Right ventricle myocardium superior (tissue), 1 donor: Measurements from ENCODE around the gene GLRX. TPM values are rescaled to one million over a fixed set of nuclear protein-coding genes. Genes with fewer than 3 reads are reported as not detected.
"Not testable (repeated sequence)": the region's sequence is repeated elsewhere in the genome, so short reads cannot be mapped to it uniquely, and the experiment has no call there.

Experiments
- ATAC-seq: fragments of 200-7000 bp; cut with Tn5 transposase; one replicate; pipeline ENCODE4 v1.9.1; 2020; ENCODE audit warnings: mild to moderate bottlenecking; ENCODE audit not compliant: poor library complexity
- DNase-seq: peaks from one replicate; pipeline ENCODE4 v3.0.0-alpha.2; 2020
- intact Hi-C: fragments of 100-400 bp; cut with DNase I; formaldehyde crosslinking; loops from one replicate; pipeline ENCODE4 v1.11.2; 2022
- total RNA-seq: library from RNA; stranded (reverse); fragmentation: NEBNext Ultra II Directional; extraction: Animal tissue kit (Norgen Biotek cat#: 25700); gene quantifications from one replicate; pipeline ENCODE4 v1.2.1, GENCODE V29; 2021
- donor health status: DM: no; HTN: yes; CAD: no; lungs with severe emphysema.

The GLRX gene
- total RNA-seq, 1 donor from 2014 or later, result 104 TPM

DNA sequence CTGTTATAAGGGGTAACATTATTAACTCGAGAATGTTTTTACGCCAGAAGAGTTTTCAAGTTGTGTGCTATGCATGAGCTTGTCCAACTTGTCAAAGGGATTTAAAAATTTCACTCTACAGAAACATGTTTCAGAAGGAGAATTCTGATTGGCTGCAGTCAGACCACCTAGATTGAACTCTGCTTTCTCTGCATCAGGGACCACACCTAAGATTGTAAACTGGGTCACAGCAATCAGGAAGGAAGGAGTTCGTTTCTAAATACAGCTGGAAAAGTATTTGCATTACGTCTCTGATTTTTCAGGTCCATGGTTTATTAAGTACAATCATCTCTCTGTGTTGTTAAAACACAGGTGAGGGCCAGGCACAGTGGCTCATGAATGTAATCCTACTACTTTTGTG lies 5.8 kb downstream of the GLRX start:
- no peak for DNase-seq

DNA sequence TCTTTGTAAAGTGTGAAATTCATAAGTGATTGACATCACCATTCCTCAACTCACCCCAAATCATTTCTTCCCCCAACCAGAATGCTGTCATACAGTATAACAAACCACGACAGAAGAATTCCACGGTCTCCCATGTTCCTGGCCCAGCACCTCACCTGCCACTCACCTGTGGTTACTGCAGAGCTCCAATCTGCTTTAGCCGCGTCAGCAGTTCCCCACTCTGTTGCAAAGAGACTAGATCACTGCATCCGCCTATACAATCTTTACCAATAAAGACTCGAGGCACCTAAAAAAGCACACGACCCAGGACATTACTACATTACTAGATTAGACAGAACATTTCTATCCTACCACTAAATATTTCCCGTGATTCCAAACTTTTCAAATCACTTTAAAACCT lies 6.2 kb downstream of the GLRX start:
- no peak for DNase-seq
- no peak for ATAC-seq
- intact Hi-C loops, result no loop called here

More for the DNA sequence above, 5.8 kb downstream of the GLRX start:
- no peak for ATAC-seq
- intact Hi-C loops, result no loop called here

DNA sequence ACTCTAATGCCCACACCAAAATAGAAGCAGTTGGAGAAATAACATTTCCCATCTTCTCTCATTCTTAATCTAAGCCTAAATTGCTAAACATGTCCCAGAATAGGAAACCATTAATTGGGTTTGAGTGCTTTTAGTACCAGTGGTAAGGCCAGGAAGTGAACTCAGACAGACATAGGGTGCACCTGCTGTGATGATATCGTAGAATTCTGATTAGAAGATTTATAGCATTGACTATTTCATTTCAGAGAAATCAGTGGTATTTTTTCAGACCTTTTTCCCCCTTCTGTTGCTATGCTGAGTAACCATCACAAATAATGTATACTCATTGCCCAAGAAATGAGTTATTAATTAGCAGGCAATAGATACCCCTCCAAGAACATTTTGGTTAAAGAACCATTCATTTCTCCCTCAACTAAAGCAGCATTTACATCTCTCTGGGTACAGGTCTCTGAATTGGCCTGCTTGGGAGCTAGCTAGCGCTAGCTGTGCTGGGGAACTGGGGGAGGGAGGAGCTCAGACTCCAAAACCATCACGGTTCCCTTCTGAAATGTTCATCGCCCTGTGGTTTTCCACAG lies 7.3 kb downstream of the GLRX start:
- intact Hi-C loops, result no loop called here
- DNase-seq, result no peak
- no peak for ATAC-seq

DNA sequence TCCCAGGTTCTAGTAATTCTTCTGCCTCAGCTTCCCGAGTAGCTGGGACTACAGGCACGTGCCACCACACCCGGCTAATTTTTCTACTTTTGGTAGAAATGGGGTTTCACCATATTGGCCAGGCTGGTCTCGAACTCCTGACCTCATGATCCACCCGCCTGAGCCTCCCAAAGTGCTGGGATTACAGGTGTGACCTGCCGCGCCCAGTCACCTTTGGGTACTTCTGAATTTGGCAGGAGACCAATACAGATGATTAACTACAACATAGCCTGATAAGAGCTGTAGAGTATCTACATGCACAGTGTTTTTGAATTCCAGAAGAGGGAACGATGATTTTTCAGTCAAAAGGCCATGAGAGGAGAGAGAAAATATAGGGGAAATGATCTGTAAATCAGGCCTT lies 9.5 kb downstream of the GLRX start:
- DNase-seq, intact Hi-C loops, ATAC-seq: not testable (repeated sequence)

DNA sequence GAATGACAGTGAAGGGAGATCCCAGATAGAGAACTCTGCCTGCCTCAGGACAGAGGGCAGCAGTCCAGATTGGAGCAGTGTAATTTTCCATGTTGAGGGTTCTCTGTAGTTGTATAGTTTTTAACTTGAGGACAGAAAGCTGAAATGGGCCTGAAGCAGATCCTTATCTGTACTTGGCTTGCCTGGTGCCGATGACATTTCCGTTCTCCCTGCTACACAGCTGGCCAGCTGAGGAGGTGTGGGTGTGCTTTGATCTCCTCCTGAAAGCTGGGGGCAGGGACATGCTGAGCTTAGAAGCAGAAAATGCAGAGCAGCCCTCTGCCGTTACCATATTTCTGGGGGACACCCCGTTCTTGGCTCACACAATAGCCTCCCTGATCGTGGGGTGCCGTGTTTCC lies 10.5 kb downstream of the GLRX start:
- intact Hi-C loops, result no loop called here
- ATAC-seq, result no peak
- no peak for DNase-seq

DNA sequence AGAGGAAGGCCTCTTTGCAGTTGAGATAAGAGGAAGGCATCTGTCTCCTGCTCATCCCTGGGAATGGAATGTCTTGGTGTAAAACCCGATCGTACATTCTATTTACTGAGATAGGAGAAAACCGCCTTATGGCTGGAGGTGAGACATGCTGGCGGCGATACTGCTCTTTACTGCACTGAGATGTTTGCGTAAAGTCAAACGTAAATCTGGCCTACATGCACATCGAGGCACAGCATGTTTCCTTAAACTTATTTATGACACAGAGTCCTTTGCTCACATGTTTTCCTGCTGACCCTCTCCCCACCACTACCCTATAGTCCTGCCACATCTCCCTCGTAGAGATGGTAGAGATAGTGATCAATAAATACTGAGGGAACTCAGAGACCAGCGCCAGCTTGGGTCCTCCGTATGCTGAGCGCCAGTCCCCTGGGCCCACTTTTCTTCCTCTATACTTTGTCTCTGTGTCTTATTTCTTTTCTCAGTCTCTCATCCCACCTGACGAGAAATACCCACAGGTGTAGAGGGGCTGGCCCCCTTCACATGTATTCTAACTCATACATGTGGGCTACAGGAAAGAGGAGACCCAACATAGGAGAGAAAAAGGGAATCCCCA lies 11.0 kb downstream of the GLRX start:
- ATAC-seq, DNase-seq, intact Hi-C loops: not testable (repeated sequence)

DNA sequence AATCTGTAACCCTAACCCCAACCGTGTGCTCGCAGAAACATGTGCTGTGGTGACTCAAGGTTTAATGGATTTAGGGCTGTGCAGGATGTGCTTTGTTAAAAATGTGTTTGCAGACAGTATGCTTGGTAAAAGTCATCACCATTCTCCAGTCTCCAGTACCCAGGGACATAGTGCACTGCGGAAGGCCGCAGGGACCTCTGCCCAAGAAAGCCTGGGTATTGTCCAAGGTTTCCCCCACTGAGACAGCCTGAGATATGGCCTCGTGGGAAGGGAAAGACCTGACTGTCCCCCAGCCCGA lies 11.5 kb downstream of the GLRX start:
- ATAC-seq, intact Hi-C loops, DNase-seq: not testable (repeated sequence)

DNA sequence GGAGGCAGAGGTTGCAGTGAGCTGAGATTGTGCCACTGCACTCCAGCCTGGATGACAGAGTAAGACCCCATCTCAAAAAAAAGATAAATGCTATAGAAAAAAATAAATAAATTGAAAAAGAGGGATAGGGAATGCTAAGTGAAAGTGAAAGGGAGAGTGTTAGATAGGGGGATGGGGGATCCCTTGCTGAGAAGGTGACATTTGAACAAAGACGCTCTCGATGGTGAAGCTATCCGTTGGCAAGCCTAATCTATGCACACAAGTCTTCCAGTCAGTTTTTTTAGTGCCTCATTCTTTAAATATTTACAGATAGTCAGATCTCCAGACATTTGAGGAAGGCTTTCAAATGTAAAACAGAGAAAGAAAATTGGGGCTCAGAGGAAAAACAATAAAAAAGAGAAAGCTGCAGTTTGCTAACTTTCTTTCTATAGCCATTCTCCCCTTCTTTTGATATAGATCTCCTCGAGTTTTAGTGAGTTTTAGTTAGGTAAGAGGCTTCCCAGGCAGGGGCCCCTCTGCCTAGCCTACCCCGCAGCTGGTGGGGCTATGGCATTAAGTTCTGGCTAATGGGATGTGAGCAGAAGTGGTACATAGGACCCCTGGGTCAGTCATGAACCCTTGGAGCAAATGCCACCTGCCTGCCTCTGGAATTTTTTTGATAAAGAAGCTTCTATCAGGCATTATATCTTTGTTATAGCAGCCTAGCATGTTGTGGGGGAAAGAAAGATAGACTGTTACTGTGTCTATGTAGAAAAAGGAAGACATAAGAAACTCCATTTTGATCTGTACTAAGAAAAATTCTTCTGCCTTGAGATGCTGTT lies 12.0 kb downstream of the GLRX start:
- ATAC-seq (no peak), DNase-seq (no peak)
- intact Hi-C loops, result no loop called here

DNA sequence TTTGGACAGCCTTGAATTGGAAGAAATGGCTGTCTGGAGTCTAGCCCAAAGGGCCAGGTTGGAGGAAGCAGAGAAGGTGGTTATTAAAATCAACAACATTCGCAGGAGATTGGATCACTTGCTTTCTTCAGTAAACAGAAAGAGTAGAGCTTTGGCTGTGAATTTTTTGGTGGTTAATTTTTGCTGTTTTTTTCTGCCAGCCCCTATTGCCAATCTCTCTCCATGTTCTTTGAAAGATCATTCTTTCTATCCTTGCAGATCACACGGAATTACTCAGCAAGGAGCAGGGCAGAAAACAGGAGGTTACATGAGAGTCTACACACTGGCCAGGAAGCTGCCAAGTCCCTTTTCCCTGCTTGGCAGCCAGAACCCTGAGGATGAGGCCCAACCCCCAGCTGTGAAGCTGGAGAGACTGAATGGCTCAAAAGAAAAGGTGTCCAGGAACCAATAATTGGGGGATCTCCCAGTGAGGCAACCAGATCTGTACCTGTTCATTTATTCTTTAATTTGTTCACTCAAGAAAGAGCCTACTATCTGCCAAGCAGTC lies 13.0 kb downstream of the GLRX start:
- DNase-seq, result no peak
- intact Hi-C loops, result no loop called here
- ATAC-seq, result peak; percentile 78

DNA sequence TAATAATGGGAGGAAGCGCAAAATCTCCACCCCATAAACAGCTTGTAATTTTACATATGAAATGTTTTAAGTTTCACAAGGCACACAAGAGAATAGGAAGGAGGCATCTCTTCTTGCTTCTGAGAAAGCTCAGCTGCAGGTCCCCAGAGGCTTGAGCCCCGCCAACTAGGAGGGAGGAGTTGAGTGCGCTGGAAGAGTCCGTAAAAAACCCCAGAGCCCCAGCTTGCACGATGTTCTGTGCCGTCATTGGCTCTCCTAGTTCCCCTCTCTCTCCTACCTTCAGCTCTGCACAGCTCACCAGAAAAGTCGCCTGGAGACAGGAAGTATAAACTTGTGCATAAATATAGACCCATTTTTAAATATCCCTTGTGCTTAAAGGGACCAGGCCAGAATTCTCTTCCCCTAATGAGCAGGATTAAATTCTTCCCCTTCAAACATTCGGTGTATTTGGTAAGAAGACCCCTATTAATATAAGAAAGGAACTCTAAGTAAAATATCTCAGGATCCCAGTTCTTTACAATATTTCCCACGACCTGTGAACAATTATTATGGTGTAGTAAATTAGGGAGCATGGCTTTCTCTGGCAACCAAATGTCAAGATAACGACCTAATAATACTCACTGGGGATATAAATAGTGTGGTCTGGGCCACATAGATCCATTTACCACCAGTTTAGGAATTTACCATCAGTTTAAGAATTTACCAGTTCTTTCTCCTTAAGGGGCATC lies 13.7 kb downstream of the GLRX start:
- ATAC-seq, result peak; percentile 94
- intact Hi-C loops, result no loop called here
- peak; percentile 90 for DNase-seq

DNA sequence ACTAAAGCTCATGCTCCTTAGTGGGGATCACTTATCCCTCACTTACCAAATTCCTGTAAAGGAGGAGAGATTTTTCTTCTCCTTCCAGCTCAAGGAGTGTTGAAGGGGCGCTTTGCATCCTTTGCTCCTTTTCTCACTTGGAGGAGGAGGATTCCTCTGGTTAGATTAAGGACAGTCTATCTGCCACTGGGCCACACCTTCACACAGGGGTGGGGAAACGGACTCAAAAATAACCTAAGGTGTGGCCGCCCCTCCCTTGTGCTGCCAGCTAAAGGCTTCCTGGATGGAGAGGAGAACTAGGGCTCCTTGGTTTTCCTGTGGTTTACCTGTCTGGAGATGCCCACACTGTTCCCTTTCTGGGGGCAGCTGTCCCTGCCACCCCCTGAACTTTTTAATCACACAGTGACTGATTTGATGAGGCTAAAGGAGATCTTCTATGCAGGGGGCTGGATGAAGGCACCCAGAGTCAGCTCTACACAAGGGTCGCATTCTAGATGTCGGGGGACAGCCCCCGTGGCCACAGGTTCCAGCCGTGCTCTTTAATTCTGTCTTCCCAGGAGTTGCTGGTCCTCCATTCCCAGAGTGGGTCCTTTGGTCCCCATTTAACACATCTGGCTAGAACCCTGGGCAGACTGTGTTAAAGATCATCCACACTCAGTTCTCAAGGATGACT lies 14.4 kb downstream of the GLRX start:
- DNase-seq (no peak), ATAC-seq (no peak)
- intact Hi-C loops, result no loop called here

DNA sequence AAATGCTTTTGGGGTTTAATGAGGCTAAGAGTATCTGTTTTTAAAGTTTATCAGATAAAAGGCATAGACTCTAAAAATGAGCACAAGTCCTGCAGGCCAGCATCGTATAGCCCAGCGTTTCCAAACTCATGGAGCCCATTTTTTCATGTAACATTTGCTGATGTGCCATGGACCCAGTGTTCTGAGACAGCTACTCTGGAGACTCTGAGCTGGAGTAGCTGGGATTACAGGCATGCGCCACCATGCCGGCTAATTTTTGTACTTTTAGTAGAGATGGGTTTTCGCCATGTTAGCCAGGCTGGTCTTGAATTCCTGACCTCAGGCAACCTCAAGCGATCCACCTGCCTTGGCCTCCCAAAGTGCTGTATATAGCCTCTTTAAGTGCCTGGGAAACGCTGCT lies 15.8 kb downstream of the GLRX start:
- DNase-seq, result no peak
- intact Hi-C loops, result no loop called here

DNA sequence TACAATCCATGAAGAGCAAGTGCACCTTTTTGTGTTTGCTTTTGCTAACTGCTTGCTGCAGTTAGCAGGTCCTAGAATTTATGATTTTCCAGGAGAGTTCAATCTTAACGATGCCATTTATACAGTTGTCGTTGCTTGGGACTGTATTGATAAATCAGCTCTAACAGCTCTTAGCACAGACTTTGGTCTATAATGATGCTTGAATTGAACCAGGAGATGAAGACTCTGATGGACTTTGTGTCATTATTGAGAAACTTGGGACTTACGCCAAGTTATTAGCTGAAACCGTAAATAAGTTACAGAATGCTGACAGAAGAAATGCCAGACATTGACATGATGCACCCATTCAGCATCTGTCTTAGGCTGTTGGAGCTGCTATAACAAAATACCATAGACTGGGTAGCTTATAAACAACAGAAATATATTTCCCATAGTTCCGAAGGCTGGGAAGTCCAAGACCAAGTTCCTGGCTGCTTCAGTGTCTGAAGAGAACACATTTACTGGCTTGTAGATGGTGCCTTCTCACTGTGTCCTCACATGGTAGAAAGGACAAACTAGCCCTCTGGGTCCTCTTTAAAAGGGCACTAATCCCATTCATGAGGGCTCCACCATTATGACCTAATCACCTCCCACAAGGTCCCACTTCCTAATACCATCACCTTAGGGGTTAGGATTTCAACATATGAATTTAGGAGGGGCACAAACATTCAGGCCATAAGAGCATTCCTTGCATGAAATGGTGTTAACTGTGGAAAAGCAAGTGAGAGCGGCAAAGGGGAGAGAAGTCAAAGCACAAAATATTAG lies 17.6 kb downstream of the GLRX start:
- ATAC-seq (no peak), DNase-seq (no peak)
- intact Hi-C loops, result no loop called here

More for the DNA sequence above, 15.8 kb downstream of the GLRX start:
- ATAC-seq, result no peak

DNA sequence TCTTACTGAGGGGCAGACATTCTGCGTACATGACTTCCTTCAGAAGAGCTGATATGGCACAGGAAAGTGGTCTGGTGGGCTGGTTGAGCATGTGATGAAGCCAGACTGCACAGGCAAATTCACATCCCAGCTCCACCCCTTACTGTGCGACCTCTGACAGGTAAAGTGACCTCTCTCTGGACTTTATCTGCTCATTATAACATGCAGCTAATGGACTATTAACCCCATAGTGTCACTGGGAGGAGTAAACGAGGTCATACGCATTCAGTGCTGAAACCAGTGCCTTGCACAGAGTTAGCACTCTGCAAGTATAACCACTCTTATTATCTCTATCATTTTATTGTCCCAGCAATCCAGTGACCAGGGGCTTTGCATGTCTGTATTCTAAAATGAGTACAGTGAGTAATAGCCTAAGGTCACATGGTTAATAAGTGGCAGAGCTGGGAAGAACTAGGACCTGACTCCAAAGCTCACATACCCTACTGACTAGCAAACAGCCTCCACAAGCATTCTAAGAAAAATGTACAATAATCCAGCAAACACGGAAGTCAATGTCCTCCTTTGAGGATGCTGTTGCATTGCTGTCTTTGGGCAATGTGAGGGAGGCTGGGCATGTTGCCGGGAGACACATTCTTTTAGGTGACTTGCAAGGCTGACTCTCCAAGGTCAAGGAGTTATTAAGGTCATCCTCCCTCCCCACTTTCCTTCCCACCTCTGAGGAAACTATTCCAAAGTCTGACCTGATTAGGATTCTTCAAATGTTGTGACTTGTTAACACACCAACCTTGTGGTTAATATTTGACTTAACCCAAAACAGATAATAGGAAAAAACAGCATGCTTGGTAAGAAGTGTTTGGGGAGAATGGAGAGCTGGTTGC lies 19.0 kb downstream of the GLRX start:
- ATAC-seq (peak; percentile 76), DNase-seq (no peak)
- intact Hi-C loops, result no loop called here

DNA sequence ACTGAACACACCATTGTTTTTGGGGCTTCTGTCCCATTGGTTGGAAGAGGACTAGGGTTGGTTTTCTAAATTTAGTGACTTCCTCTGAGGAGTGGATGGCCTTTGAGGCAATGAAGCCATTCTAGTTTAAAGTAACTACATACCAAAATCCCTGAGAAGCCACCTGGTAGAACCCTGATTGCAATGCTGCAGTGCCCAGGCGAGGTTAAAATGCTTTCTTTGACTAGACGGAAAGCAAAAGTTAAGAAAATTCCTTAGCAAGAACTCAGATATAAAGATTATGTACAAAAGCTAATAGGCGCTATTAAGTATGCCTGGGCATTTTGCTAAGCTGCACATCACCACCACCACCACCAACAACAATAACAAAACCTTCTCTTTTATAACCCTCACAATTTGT lies 20.6 kb downstream of the GLRX start:
- ATAC-seq (no peak), DNase-seq (no peak)
- intact Hi-C loops, result no loop called here

DNA sequence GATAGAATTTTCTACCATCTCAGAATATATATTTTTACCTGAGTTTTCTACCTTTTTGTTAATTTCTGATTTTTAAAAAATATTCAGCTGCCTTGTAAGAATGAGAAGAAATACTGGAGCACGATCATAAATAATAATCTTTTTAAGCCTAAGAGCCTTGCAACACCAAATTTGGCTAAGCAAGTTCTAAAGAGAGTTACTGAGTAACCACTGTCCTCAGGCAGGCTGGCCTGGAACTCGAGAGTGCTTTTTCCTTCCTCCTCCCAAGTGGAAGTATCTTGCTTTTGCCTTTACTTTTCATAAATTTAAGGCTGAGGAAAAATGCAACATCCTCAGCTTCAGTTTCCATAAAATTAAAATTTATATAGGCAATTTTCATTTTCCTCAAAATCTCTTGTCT lies 21.0 kb downstream of the GLRX start:
- DNase-seq, result no peak
- intact Hi-C loops, result no loop called here
- ATAC-seq, result no peak

DNA sequence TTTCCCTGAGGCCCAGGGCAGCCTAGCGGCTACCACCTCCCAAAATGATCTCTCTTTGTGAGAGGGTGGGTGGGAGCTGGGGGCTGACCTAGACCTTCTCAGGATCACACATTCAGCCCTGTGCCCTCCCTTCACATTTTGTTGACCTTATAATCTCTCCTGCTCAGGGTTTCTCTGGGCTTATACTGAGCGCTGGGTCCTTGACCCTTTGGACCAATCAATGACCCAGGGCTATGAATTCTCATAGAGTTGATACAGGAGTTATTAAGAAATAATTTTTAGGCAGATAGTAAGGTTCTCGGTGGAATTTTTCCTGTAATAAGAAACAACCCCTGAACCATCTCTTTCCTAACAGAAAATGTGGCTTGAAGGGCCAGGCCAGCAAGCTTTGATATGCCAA lies 22.0 kb downstream of the GLRX start:
- intact Hi-C loops, result no loop called here
- ATAC-seq (no peak), DNase-seq (no peak)
